Hematopoietic multipotent progenitor cell treated with erythropoietin and hydrocortisone succinate and interleukin-3 and kit ligand, for 15 days (in vitro differentiated cells): ENCODE data around the gene SIX3.

Source experiments
- DNase-seq: peaks from one replicate; pipeline ENCODE4 v3.0.0-alpha.2; 2015; ENCODE audit warnings: low spot score

SIX3 gene

DNA sequence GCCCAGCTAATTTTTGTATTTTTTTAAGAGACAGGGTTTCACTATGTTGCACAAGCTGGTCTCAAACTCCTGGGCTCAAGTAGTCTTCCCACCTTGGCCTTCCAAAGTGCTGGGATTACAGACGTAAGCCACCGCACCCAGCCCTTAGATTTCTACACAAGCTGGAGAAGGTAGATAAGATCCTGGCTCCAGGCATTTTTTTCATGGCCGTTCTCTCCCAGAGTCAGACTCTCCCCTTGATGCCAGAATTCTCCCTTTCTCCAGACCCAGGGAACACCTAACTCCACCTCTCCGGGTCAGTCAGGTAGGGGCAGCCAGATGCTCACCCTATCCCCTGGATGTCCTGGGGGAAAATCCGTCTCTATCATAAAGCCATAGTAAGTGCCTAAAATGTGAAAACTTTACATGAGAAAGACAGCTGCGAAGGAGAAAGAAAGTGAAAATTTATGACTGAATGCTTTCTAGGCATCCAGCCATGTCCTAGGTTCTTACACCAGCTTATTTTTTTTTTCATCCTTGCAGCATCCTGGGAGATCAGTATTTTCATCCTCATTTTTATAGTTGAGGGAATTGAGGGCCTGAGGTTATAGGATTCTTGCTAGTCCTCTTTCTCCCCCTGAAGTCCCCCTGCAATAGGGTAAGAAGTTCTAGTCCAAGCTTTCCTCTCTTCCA, 16.3 kb downstream of the SIX3 start:
- no peak for DNase-seq

DNA sequence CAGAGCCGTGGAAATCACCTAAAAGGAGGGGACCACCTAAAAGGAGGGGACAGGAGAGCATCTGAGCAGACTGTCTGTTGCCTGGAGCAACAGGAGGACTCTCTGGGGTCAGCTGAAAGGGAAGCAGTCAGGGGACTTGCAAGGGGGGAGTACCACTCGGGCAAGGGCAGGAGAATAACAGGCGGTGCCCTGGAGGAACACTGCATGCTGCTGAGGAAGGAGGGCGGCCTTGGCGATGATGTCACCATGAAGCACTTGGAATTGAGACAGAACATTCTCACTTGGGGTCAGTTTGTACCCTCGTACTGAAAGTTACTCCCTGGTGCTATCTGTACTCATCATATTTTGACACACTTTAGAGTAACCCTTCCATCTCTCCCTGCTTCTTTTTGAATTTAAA, 18.4 kb downstream of the SIX3 start:
- no peak for DNase-seq

DNA sequence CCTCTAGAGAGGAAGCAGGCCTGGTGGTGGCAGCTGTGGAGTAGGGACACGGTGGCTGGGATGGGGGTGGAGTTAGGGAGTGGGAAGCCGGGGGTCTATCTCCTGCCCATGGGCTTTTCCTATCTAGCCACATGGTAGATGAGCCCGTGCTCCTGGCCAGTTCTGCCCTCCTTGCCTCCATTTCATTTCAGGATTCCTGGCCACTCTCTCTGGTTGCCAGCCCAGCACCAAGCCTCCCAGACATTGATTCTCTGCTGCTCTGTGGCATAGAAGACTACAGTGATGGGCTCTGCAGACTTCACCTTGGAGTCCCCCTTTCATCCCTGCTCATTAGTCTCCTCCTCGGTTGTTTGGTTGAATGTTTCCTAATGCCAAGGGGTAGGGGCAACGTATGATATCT, 19.4 kb downstream of the SIX3 start:
- DNase-seq, result no peak

DNA sequence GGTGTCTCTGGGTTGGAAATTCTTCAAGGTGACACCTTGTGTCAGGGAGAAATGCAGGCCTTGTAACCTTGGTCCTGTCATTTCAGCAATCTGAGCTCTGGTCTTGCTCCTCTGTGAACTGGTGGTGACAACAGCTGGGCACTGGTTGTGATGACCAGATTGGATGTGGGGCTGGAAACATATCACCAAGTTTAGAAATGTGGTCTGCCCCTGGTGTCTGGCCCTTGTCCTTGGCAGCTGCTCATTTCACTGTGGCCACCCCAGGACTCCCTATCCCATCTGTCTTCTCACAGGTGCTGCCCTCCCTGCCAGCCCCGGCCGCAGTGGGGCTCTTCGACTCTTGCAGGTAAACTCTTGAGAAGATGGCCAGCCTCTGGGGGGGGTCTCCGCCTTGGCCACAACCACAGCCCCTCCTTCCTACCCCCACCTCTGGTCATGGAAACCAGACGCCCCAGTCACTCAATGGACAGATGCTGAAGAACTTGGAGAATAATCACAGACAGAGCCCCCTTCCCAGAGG, 20.7 kb downstream of the SIX3 start:
- DNase-seq, result no peak

DNA sequence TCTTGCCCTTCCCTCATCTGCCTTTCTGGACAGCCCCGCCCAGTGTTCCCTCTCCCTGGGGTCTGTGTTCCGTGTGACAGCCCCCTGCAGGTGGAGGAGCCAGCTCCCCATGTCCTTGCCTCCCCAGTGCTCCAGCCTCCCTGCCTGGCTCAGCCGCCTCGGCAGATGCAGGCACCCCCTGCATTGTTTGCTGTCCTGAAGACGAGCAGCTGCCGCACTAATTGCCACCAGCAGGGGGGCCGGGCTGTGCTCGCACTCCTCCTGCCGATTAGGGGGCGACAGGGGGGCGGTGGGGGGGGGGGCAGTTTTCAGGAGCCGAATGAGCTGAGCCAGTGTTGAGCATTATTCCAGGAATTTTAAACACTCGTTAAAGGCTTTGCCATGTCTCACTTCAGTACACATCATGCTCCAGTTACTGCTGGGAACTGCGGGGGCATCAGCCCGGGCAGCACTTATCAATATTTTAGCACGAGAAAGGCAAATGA, 23.3 kb downstream of the SIX3 start:
- no peak for DNase-seq

DNA sequence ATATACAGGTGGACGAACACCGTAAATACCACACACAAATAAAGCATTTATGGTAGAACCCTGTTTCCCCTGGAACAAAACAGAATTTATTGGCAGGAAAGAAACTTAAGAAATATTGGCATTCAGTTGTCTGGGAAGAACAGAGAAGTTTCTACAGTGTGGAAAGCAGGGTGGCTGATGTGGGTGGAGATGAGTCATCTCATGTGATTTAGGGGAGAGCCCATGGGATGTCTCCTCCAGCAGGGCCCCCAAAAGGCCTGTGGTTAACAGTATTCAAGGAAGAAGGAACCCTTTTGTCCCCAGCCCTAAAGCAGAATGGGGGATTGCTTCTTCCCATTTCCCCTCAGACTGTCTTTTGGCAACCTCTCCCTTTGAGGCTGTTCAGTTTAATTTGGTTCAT, 24.2 kb downstream of the SIX3 start:
- no peak for DNase-seq

DNA sequence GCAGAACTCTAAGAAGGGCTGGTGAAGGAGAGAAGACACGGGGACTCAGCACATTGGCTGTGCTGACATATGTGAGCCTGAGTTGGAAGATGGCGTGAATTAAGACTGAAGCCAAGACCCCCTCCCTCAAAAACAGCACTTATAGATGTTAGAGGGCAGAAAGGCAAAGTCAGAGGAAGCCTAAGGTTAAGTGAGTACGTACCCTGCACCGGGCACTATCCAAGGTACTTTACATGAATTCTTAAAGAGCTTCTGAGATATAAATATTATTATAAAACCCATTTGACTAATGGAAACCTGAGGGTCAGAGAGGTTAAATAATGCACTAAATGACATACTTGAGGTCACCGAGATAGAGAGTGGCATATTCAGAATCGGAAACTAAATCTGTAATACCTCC, 25.6 kb downstream of the SIX3 start:
- DNase-seq, result no peak

DNA sequence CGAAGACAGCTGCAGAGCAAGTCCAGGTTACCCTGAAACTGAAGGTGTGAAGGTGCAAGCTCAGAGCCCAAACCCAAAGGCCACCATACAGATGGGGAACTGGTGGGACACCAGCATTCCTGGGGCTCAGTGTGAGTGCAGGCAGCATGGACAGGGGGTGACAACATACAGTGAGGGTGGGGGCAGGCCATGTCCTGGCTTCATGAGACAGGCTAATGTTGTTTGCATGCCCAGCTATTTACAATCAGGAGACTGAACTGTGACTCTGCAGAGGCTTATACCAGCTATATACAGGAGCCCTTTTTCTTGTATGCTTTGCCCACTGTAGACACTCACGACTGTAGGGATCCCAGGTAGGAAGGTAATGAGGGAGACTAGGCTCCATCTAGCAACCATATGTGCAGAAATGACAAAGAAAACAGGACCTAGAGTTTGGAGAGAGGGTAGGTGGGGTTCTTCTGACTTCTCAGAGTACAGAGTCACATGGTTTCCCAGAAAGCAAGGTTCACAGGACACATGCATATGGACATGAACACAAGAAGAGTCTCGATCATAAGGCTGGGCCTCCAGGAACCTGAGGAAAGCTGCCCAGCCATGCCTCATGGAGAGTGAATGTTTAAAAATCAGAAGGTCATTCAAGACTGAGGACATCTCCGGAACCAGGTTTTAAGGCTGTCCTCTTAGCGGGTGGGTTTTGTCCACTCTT, 26.4 kb downstream of the SIX3 start:
- DNase-seq, result no peak

DNA sequence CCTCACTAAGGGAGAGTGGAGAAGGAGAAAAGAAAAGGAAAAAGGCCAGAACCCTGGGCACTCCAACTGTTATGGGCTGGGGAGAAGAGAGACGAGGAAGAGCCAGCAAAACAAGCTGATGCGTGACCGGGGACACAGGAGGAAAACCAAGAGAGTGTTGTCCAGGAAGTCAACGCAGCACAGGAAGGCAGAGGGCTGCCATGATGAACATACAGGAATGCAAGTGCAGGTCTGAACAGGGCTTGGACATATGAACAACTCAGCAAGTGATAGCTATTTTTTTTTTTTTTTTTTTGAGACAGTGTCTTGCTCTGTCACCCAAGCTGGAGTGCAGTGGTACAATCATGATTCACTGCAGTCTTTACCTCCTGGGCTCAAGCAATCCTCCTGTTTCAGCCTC, 28.4 kb downstream of the SIX3 start:
- DNase-seq, result no peak

DNA sequence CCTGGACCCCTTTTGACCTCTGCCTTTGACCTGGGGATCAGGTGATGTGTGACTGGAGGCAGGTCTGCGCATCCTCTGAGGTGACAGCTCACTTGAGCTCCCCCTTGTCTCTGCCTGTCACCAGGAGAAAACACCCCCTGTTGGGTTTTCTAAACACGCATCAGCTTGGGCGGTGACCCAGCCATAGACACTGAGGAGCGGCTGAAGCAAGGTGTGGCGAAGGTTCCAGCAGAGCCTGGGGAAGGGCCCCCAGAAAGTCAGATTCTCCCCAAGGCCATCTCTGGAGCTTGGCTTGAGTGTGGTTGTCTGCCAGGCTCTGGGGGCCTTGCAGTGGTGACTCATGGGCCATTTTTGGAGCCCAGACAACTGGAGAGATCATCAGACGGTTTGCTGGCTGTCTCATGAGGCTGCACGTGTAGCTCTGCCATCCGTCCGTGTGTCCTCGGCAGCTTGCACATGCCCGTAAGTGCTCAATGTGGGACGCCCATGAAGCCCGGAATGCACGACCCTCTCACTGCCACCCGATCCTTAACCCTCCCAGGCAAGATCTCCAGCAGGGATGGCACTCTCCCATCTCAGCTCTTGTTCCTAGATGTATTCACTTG, 29.4 kb downstream of the SIX3 start:
- no peak for DNase-seq

DNA sequence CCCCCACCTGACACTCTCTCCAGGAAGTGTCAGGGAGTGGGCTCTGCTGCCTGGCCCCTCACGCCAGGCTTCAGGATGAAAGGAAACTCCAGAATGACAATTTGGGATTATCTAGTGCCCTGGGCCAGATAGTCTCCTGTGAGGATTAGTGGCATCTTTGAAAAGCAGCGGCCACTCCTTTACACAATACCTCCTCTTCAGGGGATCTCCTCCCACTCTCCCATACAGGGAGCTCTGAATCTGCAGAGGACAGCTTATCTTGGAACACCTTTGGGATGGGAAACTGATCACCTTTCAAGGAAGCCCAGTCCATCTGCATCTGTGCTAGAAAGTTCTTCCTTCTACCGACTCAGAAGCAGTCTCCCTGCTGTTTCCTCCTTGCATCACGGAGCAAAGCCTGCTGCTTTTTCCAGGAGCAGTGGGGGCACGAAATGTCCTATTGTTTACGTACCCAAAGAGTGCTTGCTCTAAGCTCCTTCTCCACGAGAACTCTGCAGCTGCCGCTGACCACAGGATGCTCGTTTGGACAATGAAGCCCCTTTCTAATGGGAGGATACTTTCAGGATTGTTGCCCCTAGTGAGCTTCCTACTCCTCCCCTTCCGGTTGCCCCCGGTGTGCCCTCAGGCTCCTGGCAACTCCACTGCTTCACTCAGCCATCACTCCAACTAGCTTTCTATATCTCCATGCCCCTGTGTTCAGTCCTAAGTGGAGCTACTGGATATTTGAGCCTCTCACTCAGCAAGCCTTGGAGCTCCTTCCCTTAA, 31.5 kb downstream of the SIX3 start:
- no peak for DNase-seq

DNA sequence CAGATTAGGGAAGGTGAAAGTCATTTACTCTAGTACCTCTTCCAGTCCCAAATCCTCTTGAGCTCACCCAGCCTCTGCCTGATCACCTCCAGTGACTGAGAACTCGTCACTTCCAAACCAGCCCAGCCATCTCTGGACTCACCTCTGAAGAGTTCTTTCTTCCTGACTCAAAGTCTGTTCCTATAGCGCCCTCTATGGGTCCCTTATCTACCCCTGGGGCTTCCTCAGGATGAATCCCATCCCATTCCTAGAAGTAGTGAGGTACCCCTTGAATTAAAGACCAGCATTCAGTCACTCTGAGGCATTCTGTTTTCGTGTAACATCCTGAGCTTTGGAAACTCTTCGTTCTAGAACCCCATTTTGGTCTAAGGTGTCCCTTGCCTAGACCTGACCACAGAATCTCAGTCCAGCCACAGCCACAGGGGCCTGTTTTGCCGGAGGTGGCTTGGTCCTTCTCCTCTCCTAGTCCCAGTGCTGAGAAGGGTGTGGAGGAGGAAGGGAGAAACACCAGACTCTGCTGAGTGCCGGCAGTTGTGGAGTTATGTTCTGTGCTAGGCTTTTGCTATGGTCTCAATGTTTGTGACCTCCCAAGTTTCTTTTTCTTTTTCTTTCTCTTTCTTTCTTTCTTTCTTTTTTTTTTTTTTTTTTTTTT, 32.7 kb downstream of the SIX3 start:
- peak; percentile 28 for DNase-seq

DNA sequence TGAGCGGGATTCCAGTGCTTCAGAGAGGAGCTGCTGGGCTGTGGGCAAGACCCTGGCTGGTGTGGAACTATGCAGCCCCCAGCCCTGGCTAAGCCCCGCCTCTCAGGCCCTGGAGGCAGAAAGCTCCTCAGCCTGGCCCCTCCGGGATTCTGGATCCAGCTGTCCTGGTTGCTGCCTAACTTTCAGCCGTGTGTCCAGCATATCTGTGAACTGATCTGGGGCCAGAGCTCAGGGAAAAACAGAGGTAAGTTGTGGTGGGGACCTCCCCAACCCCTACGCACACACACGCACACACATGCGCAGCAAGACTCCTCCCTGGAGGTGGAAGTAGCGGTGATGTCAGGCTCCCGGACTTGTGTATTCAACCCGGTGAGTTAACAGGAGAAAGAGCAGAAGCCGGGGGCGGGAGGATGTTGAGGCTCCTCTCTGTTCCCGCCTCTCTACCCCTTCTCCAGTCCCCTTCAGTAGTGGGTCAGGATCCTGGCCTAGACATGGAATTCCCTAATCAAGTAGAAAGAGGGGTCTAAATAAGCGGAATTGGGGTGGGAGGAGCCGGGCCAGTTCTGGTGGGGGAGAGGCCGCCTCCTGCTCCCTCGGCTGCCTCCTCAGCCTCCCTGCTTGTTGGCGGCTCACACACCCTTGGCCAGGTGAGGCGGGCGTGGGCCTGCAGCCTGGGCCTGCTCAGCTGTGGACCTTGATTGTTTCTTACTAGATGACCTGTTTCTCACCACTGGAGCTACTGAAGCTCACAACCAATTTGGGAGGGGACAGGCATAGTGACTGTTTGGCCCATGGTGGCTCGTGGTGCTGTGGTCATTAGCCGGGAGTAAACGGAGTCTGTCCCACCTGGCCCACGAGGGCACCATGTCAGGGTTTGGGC, 34.3 kb downstream of the SIX3 start:
- DNase-seq, result no peak

DNA sequence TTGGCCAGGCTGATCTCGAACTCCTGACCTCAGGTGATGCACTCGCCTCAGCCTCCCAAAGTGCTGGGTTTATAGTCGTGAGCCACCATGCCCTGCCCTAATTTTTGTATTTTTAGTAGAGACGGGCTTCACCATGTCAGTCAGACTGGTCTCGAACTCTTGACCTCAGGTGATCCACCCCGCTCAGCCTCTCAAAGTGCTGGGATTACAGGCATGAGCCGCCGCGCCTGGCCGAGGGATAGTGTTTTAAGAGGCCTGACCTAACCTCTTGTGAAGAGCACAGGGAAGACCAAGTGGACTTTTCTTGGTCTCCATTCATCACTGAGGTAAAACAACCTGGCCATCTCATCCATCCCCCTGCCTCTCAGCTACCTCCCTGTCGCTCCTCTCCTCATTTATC, 38.1 kb downstream of the SIX3 start:
- DNase-seq, result no peak

DNA sequence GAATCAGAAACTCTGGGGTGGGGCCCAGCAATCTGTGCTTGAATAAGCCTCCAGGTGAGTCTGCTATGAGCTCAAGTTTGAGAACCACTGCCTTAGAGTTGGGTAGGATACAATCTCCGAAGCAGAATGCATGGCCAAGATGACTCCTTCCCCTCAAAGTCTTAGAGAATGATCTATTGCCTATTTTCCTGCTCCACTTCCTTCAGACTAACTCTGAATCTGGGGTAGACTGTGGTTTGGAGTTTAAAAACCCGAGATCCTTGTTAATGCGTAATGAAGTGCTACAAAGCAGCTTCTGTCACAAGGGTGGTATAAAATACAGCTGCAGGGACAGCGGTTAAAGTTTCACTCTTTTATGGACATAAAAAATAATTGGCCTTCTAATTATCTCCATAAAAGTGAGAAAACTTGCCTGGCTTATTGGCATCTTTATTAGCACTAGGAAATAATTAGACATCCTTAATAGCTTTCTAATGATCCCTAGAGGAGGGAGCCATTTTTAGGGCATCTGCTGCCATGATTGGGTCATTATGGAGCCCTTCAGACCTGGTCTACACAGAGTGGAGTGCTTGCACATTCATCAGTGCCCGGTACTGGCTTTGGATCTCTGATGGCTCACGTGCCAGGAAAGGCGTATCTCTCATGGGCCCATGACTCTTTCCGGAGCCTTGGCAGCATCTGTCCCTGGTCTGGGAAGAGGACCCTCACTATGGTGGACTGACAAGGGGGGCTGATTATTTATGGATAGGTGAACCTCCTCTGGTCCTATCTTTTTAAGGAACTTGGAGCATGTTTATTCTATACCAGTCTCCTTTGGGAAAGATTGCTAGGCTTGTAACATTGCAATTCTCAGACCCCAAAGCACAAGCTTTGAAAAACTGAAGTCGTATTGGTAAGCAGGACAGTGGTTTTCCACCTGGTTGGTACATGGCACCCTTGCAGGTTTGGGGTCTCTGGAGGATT, 39.5 kb downstream of the SIX3 start:
- no peak for DNase-seq

DNA sequence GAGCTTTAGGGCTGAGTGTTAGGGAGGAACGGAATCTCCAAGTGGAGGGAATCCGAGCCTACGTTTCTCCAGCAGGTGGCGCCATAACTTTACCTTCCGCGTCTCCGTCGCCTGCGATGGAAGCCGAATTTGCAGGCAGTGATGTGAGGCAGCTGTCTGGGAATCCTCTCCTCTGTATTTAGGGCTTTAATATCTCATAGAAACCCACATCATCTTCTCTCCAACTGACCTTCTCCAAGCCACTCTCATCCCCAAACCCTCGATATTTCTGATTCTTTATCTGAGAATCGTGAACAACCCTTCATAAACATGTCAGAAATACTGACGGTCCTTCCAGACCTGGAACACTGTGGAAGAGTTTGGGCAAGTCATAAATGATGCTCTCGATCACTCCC, 40.2 kb downstream of the SIX3 start:
- peak; percentile 59 for DNase-seq

DNA sequence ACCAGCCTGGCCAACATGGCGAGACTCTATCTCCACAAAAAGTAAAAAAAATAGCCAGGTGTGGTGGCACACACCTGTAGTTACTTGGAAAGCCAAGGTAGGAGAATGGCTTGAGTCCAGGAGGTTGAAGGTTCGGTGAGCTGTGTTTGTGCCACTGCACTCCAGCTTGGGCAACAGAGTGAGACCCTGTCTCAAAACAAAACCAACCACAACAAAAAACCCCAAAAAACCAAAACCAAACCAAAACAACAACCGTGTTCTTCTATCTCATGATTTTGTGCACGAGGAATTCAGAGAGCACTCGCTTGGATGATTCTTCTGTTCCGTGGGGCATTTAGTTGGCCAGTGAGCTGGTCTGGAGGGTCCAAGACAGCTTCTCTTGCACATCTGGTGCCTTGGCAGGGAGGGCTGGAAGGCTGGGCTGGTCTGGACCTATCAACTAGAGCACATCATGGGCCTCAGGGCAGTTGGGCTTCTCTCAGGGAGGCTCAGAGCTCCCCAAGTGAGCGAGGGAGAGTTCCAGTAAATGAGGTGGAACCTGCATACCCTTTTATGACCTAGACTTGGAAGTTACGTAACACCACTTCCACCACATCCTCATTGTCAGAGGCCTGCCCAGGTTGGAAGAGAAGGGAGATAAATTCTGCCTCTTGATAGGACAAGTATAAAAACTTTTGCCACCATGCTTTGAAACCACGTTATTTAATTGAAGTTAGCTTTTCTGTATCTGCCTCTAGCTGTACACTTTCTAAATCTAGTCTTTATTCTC, 42.5 kb downstream of the SIX3 start:
- no peak for DNase-seq

DNA sequence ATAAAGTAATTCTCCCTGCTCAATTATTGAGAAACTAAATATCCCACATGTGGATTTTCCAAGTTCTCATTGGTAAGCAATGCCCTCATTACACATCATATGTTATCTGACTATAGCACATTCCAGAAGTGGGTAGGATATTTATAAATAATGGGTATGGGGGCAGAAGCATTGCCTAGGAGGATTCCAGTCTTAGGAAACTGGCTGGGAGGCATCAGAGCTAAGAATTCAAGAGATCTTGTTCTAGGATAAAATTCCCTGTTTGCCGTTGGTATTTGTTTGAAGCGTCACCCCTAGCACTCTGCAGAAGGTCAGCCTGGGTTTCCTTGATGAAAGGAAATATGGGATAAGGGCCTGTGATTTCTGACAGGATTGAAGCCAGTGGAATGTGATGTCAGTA, 47.7 kb downstream of the SIX3 start:
- no peak for DNase-seq

DNA sequence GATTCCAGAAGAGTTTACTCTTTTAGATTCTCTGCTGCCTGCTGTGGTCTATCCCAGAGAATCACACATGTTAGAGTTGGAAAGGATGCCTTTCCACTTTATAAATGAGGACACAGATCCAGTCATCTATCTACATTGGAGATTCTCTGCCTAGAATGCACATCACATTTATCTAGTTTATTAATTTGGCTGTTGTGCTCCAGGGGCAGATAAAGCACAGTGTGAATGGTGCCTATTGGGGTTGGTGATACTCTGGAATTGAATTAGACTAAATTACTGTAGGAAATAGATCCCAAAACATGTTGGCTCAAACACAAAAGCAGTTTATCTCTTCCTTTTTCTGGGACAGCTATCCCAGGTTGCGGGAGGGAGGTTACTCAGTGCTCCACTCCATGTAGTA, 52.9 kb downstream of the SIX3 start:
- no peak for DNase-seq
